ENCODE data around the gene CACNA2D3. TPM values are rescaled to one million over a fixed set of nuclear protein-coding genes. Genes with fewer than 3 reads are reported as not detected.

Gene CACNA2D3
- total and polyA plus RNA-seq, 2 donors from 2014 or later: 5.7 to 11.2 TPM

DNA sequence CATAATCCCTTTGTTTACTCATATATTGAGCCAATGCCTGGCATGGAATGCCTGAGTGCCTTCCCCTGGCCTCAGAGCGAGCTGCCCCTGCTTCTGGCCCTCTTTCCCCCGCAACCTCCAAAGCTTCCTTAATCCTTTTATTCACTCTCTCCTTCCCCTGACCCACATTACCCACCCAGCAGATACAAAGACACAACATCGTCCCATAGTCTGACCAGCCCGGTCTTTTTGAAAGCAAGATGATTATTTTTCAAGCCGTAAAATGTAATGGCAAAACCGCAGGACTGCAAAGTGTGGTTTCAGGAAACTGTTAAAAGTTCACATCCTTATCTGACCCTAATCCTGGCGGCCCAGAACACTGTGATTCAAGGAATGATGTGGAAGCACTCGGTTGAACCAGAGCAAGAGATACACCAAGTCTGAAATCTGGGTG is 883.9 kb downstream of the CACNA2D3 start:
- intact Hi-C loops (cut with DNase I): no loop called here
- Histone ChIP-seq H3K36me3 (ENCODE audit: control insufficient read depth in 2 of 3, insufficient read depth in 3 of 3, low read length in 3 of 3) (no peaks in the 10 kb centered on the region), H3K4me3 (ENCODE audit: low read length in 3 of 3) (no peak overlapping the region), H3K27me3 (ENCODE audit: control insufficient read depth, insufficient read depth, low read length) (no peaks in the 10 kb centered on the region), H3K27ac (ENCODE audit: low read depth in 2 of 2, low read length in 2 of 2) (no peak overlapping the region), H3K9ac (ENCODE audit: low read length in 3 of 3) (no peak overlapping the region), H3K4me1 (ENCODE audit: control insufficient read depth in 2 of 3, insufficient read depth in 2 of 3, low read depth in 1 of 3, low read length in 3 of 3) (no peaks in the 10 kb centered on the region), H3K9me3 (ENCODE audit: control insufficient read depth in 2 of 3, insufficient read depth in 1 of 3, low read length in 3 of 3) (no peaks in the 10 kb centered on the region)
- FAIRE-seq (no peak), DNase-seq (no peak)
- TF ChIP-seq, protein P1, sequence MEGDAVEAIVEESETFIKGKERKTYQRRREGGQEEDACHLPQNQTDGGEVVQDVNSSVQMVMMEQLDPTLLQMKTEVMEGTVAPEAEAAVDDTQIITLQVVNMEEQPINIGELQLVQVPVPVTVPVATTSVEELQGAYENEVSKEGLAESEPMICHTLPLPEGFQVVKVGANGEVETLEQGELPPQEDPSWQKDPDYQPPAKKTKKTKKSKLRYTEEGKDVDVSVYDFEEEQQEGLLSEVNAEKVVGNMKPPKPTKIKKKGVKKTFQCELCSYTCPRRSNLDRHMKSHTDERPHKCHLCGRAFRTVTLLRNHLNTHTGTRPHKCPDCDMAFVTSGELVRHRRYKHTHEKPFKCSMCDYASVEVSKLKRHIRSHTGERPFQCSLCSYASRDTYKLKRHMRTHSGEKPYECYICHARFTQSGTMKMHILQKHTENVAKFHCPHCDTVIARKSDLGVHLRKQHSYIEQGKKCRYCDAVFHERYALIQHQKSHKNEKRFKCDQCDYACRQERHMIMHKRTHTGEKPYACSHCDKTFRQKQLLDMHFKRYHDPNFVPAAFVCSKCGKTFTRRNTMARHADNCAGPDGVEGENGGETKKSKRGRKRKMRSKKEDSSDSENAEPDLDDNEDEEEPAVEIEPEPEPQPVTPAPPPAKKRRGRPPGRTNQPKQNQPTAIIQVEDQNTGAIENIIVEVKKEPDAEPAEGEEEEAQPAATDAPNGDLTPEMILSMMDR (IDR thresholded peaks at IDR 0.05; ENCODE audit: borderline replicate concordance, extremely low read depth, insufficient read depth): no peak

DNA sequence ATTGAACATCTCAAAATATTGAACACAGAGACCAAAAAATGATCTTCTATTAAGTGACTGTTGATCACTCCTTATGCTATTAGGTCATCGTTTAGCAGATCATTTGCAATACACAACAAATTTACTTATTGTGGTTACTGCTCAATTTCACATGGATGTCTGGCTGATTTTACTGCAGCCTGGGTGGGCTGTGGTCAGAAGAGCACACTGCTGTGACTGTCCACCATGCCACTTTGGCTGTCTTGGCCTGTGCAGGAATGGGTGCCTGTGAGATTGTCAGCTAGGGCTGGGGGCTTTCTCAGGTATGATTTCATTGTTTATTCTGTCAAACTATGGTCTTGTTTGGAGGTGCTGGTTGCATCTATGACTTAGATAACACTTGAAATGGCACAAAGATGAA is 885.6 kb downstream of the CACNA2D3 start:
- TF ChIP-seq, protein P1 (IDR thresholded peaks at IDR 0.05; ENCODE audit: borderline replicate concordance, extremely low read depth, insufficient read depth): no peak
- no peak for FAIRE-seq
- H3K4me3 ChIP-seq (ENCODE audit: low read length in 3 of 3): no peak overlapping the region
- H3K27me3 ChIP-seq (ENCODE audit: control insufficient read depth, insufficient read depth, low read length): no peaks in the 10 kb centered on the region
- H3K4me1 ChIP-seq (ENCODE audit: control insufficient read depth in 2 of 3, insufficient read depth in 2 of 3, low read depth in 1 of 3, low read length in 3 of 3): no peaks in the 10 kb centered on the region
- intact Hi-C loops (cut with DNase I): no loop called here
- H3K9ac ChIP-seq (ENCODE audit: low read length in 3 of 3): no peak overlapping the region
- H3K27ac ChIP-seq (ENCODE audit: low read depth in 2 of 2, low read length in 2 of 2): no peak overlapping the region
- DNase-seq: no peak
- H3K36me3 ChIP-seq (ENCODE audit: control insufficient read depth in 2 of 3, insufficient read depth in 3 of 3, low read length in 3 of 3): no peaks in the 10 kb centered on the region
- no peaks in the 10 kb centered on the region for H3K9me3 ChIP-seq (ENCODE audit: control insufficient read depth in 2 of 3, insufficient read depth in 1 of 3, low read length in 3 of 3)

DNA sequence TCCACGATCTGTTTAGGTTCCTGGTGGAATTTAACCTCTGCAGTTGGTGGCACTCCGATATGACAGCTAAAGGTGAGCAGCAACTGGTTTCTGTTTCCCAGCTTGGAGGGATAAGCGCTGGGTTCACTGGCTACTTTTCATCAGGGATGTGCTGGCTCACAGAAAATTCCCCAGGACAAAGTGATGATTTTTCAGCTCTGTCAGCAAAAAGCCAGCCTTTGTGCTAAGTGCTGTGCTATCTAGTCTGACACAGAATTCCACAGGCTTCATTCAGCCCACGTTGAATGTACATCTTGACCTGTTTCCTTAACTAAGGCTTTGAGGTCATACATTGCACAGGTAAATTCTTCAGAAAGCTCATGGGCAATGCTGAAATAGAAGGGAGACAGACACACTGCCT is 887.0 kb downstream of the CACNA2D3 start:
- Histone ChIP-seq H3K4me1 (ENCODE audit: control insufficient read depth in 2 of 3, insufficient read depth in 2 of 3, low read depth in 1 of 3, low read length in 3 of 3) (no peaks in the 10 kb centered on the region), H3K9me3 (ENCODE audit: control insufficient read depth in 2 of 3, insufficient read depth in 1 of 3, low read length in 3 of 3) (no peaks in the 10 kb centered on the region), H3K27me3 (ENCODE audit: control insufficient read depth, insufficient read depth, low read length) (no peaks in the 10 kb centered on the region), H3K9ac (ENCODE audit: low read length in 3 of 3) (no peak overlapping the region), H3K27ac (ENCODE audit: low read depth in 2 of 2, low read length in 2 of 2) (no peak overlapping the region), H3K36me3 (ENCODE audit: control insufficient read depth in 2 of 3, insufficient read depth in 3 of 3, low read length in 3 of 3) (no peaks in the 10 kb centered on the region), H3K4me3 (ENCODE audit: low read length in 3 of 3) (no peak overlapping the region)
- FAIRE-seq (no peak), DNase-seq (no peak)
- TF ChIP-seq, protein P1 (IDR thresholded peaks at IDR 0.05; ENCODE audit: borderline replicate concordance, extremely low read depth, insufficient read depth): no peak
- intact Hi-C loops (cut with DNase I): no loop called here

DNA sequence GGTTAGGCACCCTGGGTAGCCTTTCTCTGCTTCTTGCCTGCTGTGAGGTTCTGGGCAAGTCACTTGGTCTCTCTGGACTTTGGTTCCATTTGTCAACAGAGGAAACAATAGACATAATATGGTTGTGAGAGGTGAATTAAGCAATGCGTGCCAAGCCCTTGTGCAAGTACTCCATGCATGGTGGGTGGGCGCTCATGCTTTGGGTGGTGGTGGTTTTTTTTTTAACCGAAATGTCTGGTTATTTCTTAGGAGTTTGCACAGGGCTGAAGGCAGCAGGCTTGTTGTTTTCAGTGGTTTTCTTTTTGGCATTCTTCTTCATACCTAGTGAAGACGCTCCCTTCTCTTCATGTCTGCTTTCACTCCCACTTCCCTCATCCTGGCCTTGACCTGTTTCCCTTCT is 889.7 kb downstream of the CACNA2D3 start:
- H3K4me1 ChIP-seq (ENCODE audit: control insufficient read depth in 2 of 3, insufficient read depth in 2 of 3, low read depth in 1 of 3, low read length in 3 of 3): no peaks in the 10 kb centered on the region
- intact Hi-C loops (cut with DNase I): no loop called here
- no peaks in the 10 kb centered on the region for H3K36me3 ChIP-seq (ENCODE audit: control insufficient read depth in 2 of 3, insufficient read depth in 3 of 3, low read length in 3 of 3)
- H3K9me3 ChIP-seq (ENCODE audit: control insufficient read depth in 2 of 3, insufficient read depth in 1 of 3, low read length in 3 of 3): no peaks in the 10 kb centered on the region
- TF ChIP-seq, protein P1 (IDR thresholded peaks at IDR 0.05; ENCODE audit: borderline replicate concordance, extremely low read depth, insufficient read depth): no peak
- H3K27me3 ChIP-seq (ENCODE audit: control insufficient read depth, insufficient read depth, low read length): no peaks in the 10 kb centered on the region
- FAIRE-seq: no peak
- no peak for DNase-seq
- H3K9ac ChIP-seq (ENCODE audit: low read length in 3 of 3): no peak overlapping the region
- no peak overlapping the region for H3K27ac ChIP-seq (ENCODE audit: low read depth in 2 of 2, low read length in 2 of 2)
- H3K4me3 ChIP-seq (ENCODE audit: low read length in 3 of 3): no peak overlapping the region

Data from kidney (tissue), 14 donors.